Activated CD4-positive, alpha-beta T cell treated with anti-CD3 and anti-CD28 coated beads, Interleukin-2, amount 50 U/mL, for 1 hour (primary cell): Measurements from ENCODE around the gene LRRFIP1.

Source experiments
- DNase-seq: peaks from one replicate; pipeline ENCODE4 v3.0.0-alpha.2; 2020

Gene LRRFIP1

GRCh38 chr2:237708491-237708890, 81.1 kb downstream of the LRRFIP1 start:
- DNase-seq: no peak

- DNase-seq: no peak
Observed at GRCh38 chr2:237708961-237709360, 81.6 kb downstream of the LRRFIP1 start.

- no peak for DNase-seq
Observed at GRCh38 chr2:237711458-237712150, 84.2 kb downstream of the LRRFIP1 start.

- no peak for DNase-seq
Observed at GRCh38 chr2:237712477-237713377, 85.3 kb downstream of the LRRFIP1 start.

- no peak for DNase-seq
Observed at GRCh38 chr2:237714690-237715458, 87.5 kb downstream of the LRRFIP1 start.

GRCh38 chr2:237715459-237715947, 88.1 kb downstream of the LRRFIP1 start:
- DNase-seq: no peak

GRCh38 chr2:237716011-237716410, 88.6 kb downstream of the LRRFIP1 start:
- DNase-seq: no peak

GRCh38 chr2:237717366-237718276, 90.2 kb downstream of the LRRFIP1 start:
- DNase-seq: no peak

- DNase-seq: no peak
Observed at GRCh38 chr2:237718277-237718634, 90.9 kb downstream of the LRRFIP1 start.

GRCh38 chr2:237720444-237720843, 93.1 kb downstream of the LRRFIP1 start:
- no peak for DNase-seq

- DNase-seq: no peak
Observed at GRCh38 chr2:237720957-237721356, 93.6 kb downstream of the LRRFIP1 start.

GRCh38 chr2:237721458-237721857, 94.1 kb downstream of the LRRFIP1 start:
- DNase-seq: no peak

GRCh38 chr2:237722616-237723015, 95.2 kb downstream of the LRRFIP1 start:
- DNase-seq: no peak

- no peak for DNase-seq
Observed at GRCh38 chr2:237723023-237723422, 95.6 kb downstream of the LRRFIP1 start.

GRCh38 chr2:237723602-237724001, 96.2 kb downstream of the LRRFIP1 start:
- DNase-seq: no peak

GRCh38 chr2:237724811-237725478, 97.6 kb downstream of the LRRFIP1 start:
- no peak for DNase-seq

GRCh38 chr2:237725661-237726060, 98.3 kb downstream of the LRRFIP1 start:
- no peak for DNase-seq

- DNase-seq: no peak
Observed at GRCh38 chr2:237726401-237726830, 99.0 kb downstream of the LRRFIP1 start.

- DNase-seq: no peak
Observed at GRCh38 chr2:237727363-237727762, 100.0 kb downstream of the LRRFIP1 start.

GRCh38 chr2:237729681-237730475, 102.5 kb downstream of the LRRFIP1 start:
- no peak for DNase-seq

- DNase-seq: no peak
Observed at GRCh38 chr2:237731663-237732062, 104.3 kb downstream of the LRRFIP1 start.
